Measurements from ENCODE around the gene STAT2. TPM values are rescaled to one million over a fixed set of nuclear protein-coding genes. Genes with fewer than 3 reads are reported as not detected.

The STAT2 gene
- total and polyA plus RNA-seq, 2 of the 13 experiments (the other 11 are each of a cell fraction or from before 2014, with no cell fraction given) = 43.5 to 84.6 TPM

GRCh38 chr12:56298828-56299227 is 61.1 kb downstream of the STAT2 start (continued):
- TF ChIP-seq TMF1 (CRISPR knock-in tag; IDR thresholded peaks at IDR 0.05; ENCODE audit: low read depth) (no peak), ZNF557 (CRISPR knock-in tag; IDR thresholded peaks at IDR 0.05) (no peak), ZNF891 (CRISPR knock-in tag; IDR thresholded peaks at IDR 0.05) (no peak), DR1 (CRISPR knock-in tag; IDR thresholded peaks at IDR 0.05) (no peak), FOSL2 (CRISPR knock-in tag; IDR thresholded peaks at IDR 0.05) (no peak)
- TF ChIP-seq, protein P1, sequence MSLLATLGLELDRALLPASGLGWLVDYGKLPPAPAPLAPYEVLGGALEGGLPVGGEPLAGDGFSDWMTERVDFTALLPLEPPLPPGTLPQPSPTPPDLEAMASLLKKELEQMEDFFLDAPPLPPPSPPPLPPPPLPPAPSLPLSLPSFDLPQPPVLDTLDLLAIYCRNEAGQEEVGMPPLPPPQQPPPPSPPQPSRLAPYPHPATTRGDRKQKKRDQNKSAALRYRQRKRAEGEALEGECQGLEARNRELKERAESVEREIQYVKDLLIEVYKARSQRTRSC (CRISPR knock-in tag; IDR thresholded peaks at IDR 0.05; ENCODE audit: low read depth) = no peak

DNA sequence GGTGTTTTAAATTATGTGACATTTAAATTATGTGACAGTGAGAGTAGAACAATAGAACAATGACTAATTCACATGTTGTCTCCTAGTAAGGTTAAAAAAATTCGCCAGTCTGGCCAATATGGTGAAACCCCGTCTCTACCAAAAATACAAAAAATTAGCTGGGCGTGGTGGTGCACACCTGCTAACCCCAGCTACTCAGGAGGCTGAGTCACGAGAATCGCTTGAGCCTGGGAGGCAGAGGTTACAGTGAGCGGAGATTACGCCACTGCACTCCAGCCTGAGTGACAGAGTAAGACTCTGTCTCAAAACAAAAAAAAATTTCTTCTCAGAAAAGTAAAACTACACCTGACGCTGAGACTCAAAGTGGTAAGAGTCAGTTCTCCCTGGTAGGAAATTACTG is 62.5 kb downstream of the STAT2 start:
- Histone ChIP-seq H3K36me3 (replicated peaks in 1 of 2; ENCODE audit: control insufficient read depth in 1 of 2, insufficient read depth in 2 of 2, low read length in 2 of 2) (peaks cover 2 to 11% of the 10 kb centered on the region in 2 experiments; a peak in 2 of 5 replicates), H4K20me1 (ENCODE audit: insufficient read depth, low read length) (no peaks in the 10 kb centered on the region; the same call in 1 of the 2 replicates), H2AFZ (ENCODE audit: low read length) (no peak overlapping the region), H3K79me2 (ENCODE audit: insufficient read depth, low read length) (peaks cover 62% of the 10 kb centered on the region), H3K9ac (ENCODE audit: insufficient read depth, low read depth, low read length) (no peak overlapping the region), H3K4me2 (ENCODE audit: low read depth, low read length) (peak overlapping the region; percentile 77), H3K27me3 (ENCODE audit: control insufficient read depth in 1 of 2, insufficient read depth in 2 of 2, low read length in 2 of 2) (no peaks in the 10 kb centered on the region; a peak in 1 of 5 replicates), H3K9me3 (ENCODE audit: low read length) (no peaks in the 10 kb centered on the region), H3K4me1 (ENCODE audit: insufficient read depth, low read length) (peaks cover 66% of the 10 kb centered on the region), H3K4me3 (replicated peaks in 1 of 3; ENCODE audit: insufficient read depth in 1 of 3, low read depth in 2 of 3, low read length in 3 of 3) (no peak overlapping the region), H3K27ac (ENCODE audit: extremely low read length, insufficient read depth, low read length) (peak overlapping the region; percentile 27)
- TF ChIP-seq ZBTB33 (CRISPR knock-in tag; IDR thresholded peaks at IDR 0.05) (peak; percentile 66; the same call in 1 of the 2 replicates), GABPB1 (CRISPR knock-in tag; IDR thresholded peaks at IDR 0.05) (no peak), ZNF460 (CRISPR knock-in tag; IDR thresholded peaks at IDR 0.05; ENCODE audit: borderline replicate concordance) (peak; percentile 84), SNAPC2 (CRISPR knock-in tag; IDR thresholded peaks at IDR 0.05) (no peak), ZNF34 (CRISPR knock-in tag; IDR thresholded peaks at IDR 0.05; ENCODE audit: borderline replicate concordance) (no peak), ARNT2 (CRISPR knock-in tag; IDR thresholded peaks at IDR 0.05; ENCODE audit: low read depth) (no peak), FOSL2 (CRISPR knock-in tag; IDR thresholded peaks at IDR 0.05) (no peak), PCBP1 (IDR thresholded peaks at IDR 0.05; ENCODE audit: borderline replicate concordance, low read depth, low read length) (no peak)
- intact Hi-C loops (cut with micrococcal nuclease; ENCODE audit: unreplicated experiment) (no loop called here), in situ Hi-C loops (cut with HindIII; ENCODE audit: extremely low pct_ligation_motif_present, low pct_unique_long_range_greater_than_20kb) (no loop called here)
- no peak for DNase-seq (ENCODE audit: low spot score)
- ChIA-PET CTCF (ENCODE audit: low intra/inter-chr PET ratio, low total read pairs) (no interaction called here), POLR2A (interaction anchor here (1.9 kb wide), 1 partner anchor 19 kb away, joined by 8 read pairs; the partner anchor contains the start of gene CNPY2)
- no peak for ATAC-seq
- 95% methylated on average over 8 of the region's 8 CpGs for WGBS (ENCODE audit: low lambda C conversion rate)
- BruUV-seq (replicated peaks) = no TSS peak
- no peak for FAIRE-seq
